Left lung (tissue), 10 donors: ENCODE results near the gene NDUFS2. TPM values are rescaled to one million over a fixed set of nuclear protein-coding genes. Genes with fewer than 3 reads are reported as not detected.
"Not testable (repeated sequence)": the region's sequence is repeated elsewhere in the genome, so short reads cannot be mapped to it uniquely, and the experiment has no call there.

Experiments used
- ATAC-seq: fragments of 200-7000 bp; cut with Tn5 transposase; one replicate; pipeline ENCODE4 v1.9.1; 2020; ENCODE audit warnings: moderate library complexity
- DNase-seq, 4 donors: peaks; one replicate each; pipeline ENCODE4 v3.0.0-alpha.2; 2013 to 2020
- H3K27ac ChIP-seq, 2 donors: fragments of 200-600 bp; sonication (generic) in 1 of 2; one replicate each; pipeline versions ENCODE4 v1.5.0 to v1.8.0; 2020 to 2021
- H3K27me3 ChIP-seq, 2 donors: fragments of 200-600 bp; sonication (generic) in 1 of 2; one replicate each; pipeline versions ENCODE4 v1.5.0 to v1.8.0; 2020 to 2021
- H3K36me3 ChIP-seq, 2 donors: fragments of 200-600 bp; sonication (generic) in 1 of 2; one replicate each; pipeline versions ENCODE4 v1.5.0 to v1.8.0; 2020 to 2021
- H3K4me1 ChIP-seq, 2 donors: fragments of 200-600 bp; one replicate each; pipeline ENCODE4 v1.8.0; 2021
- H3K4me3 ChIP-seq, 2 donors: fragments of 200-600 bp; sonication (generic) in 1 of 2; one replicate each; pipeline versions ENCODE4 v1.5.0 to v1.8.0; 2020 to 2021; ENCODE audit warnings: mild to moderate bottlenecking in 1 of 2
- H3K9me3 ChIP-seq, 2 donors: fragments of 200-600 bp; sonication (generic) in 1 of 2; one replicate each; pipeline versions ENCODE4 v1.5.0 to v1.8.0; 2020 to 2021
- CTCF ChIP-seq, 2 donors: fragments of 200-600 bp; sonication (generic) in 1 of 2; IDR thresholded peaks; one replicate each; pipeline versions ENCODE4 v1.5.0 to v1.8.0; 2021; ENCODE audit warnings: antibody characterized with exemption in 2 of 2
- intact Hi-C, 2 donors: fragments of 100-400 bp; cut with DNase I; formaldehyde crosslinking; loops; one replicate each; pipeline versions ENCODE4 v1.11.2 to v1.14.2; 2022
- polyA plus RNA-seq, 6 donors: library from polyadenylated mRNA; unstranded; fragments of 120-200 nt; gene quantifications; one replicate each; pipeline ENCODE4 v1.2.1, GENCODE V29; 2013; ENCODE audit not compliant: insufficient read length in 6 of 6
- total RNA-seq, 2 donors: library from RNA; stranded (reverse); fragmentation: NEBNext Ultra II Directional; extraction: Animal tissue kit (Norgen Biotek cat#: 25700); gene quantifications; one replicate each; pipeline ENCODE4 v1.2.1, GENCODE V29; 2021
- donor health status: DM: no; HTN: yes; CAD: no.
- donor health status: DM: no; HTN: no; CAD: no.

The NDUFS2 gene
- total and polyA plus RNA-seq, 8 donors, result 67.7 to 188 (median 151) TPM

DNA sequence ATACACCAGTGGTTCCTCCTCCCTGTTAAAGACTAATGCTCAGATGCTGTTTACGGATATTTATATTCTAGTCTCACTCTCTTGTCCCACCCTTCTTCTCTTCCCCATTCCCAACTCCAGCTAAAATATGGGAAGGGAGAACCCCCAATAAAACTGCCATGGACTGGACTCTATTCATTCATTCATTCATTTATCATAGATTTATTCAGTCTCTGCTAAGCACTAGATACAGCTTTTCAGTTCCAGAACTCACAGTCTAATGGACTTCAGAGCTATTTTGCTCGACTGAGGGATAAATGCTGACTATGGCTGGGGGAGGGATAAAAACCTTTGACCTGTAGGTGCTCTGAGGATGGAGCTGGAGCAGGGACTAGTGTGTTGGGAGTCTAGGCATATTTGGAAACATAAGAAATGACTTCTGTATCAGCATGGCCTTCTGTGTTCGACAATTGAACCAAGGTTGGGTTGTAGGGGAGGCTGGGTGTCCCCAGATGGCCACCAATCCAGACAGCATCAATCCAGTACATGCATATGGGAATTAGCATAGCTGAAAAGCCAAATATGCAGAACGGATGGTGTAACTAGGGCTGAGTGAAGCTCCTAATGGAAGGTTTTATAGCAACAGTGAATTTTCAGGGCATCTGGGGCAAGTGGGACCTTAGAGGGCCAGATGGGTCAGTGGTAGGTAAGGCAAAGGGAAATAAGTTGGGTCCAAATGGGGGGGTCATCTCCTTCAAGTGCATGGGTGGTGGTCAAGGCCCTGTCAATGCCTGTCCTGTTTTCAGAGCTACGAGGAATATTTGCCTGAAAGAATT lies 17.1 kb downstream of the NDUFS2 start:
- H3K27me3 ChIP-seq, result no peaks in the 10 kb centered on the region
- H3K36me3 ChIP-seq, result peaks cover 0 to 45% of the 10 kb centered on the region in 2 donors
- intact Hi-C loops, result no loop called here
- no peaks in the 10 kb centered on the region for H3K9me3 ChIP-seq
- TF ChIP-seq CTCF (IDR thresholded peaks at IDR 0.05), result no peak
- H3K4me3 ChIP-seq, result no peak overlapping the region
- ATAC-seq (no peak), DNase-seq (no peak)
- no peak overlapping the region for H3K27ac ChIP-seq
- peaks cover 0 to 36% of the 10 kb centered on the region in 2 donors for H3K4me1 ChIP-seq

DNA sequence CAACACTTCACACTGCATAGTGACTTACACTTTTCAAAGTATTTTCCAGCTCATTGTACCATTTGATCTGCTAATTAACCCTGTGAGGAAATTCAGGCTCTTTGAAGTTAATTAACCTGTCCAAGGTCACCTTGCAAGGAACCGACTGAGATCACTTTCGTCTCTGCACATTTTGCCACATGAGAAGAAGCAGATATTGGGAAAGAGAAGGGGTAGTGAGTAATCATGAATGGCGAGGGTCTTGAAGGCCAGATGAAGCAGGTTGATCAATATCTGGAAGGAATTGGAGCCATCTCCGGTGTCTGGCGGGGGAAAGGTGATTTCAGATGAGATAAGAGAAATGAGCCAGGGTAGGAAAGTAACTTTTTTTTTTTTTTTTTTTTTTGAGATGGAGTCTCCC lies 17.8 kb downstream of the NDUFS2 start:
- H3K4me1 ChIP-seq, result peaks cover 0 to 42% of the 10 kb centered on the region in 2 donors
- DNase-seq (no peak), ATAC-seq (no peak)
- H3K27me3 ChIP-seq, result no peaks in the 10 kb centered on the region
- H3K36me3 ChIP-seq, result peaks cover 0 to 38% of the 10 kb centered on the region in 2 donors
- no peak for TF ChIP-seq CTCF (IDR thresholded peaks at IDR 0.05)
- no peak overlapping the region for H3K27ac ChIP-seq
- intact Hi-C loops, result loop anchor here in 1 of 2 donors (10.0 kb wide), 1 partner anchor 165 kb away; no protein-coding TSS in a partner anchor
- no peak overlapping the region for H3K4me3 ChIP-seq
- H3K9me3 ChIP-seq, result no peaks in the 10 kb centered on the region

- H3K27ac ChIP-seq, result no peak overlapping the region
- H3K27me3 ChIP-seq, result no peaks in the 10 kb centered on the region
- intact Hi-C loops, result loop anchor here in 1 of 2 donors (10.0 kb wide), 1 partner anchor 162 kb away; no protein-coding TSS in a partner anchor
These were observed 20.2 kb downstream of the NDUFS2 start for GRCh38 chr1:161222175-161223019.

DNA sequence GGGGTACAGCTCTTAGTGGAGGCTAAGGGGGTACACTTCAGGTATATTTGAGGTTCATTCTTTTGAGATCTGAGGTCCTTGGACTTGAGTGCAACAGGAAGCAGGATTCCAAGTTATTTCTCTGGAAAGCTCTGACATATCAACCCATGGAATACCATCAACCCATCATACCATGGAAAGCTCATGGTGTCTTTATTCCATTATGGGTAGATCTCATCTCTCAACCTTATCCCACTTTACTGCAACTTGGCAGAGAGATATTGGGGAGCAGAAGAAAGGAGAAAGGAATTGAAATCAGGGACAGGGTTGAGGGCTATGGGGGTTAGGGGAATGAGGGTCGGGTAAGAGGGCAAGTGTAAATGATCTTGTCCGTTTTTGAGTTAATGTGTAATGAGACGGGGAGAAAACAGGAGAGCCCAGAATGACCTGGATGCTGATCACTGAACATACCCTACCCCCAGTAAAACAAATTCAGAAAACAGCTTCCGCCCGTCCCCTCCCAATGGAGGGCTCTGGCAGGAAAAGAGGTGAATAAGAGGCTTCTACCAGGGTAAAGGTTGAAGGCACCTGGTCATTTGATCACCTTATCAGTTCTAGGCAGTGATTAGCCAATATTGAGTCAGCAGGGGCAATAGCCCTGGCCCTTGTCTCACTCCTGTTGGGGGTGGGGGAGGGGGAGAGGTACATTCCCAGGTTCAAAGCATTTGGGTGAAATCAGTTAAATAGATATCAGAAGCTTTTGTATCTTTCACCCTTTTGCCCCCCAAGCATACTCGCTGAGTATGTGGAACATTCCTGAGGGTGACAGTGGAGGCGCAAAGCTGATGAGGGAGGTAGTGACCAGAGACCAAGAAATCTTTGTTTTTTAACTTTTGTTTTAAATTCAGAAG lies 21.9 kb downstream of the NDUFS2 start:
- no peak for DNase-seq
- intact Hi-C loops, result loop anchor here in 1 of 2 donors (10.0 kb wide), 1 partner anchor 161 kb away; no protein-coding TSS in a partner anchor

More at GRCh38 chr1:161222175-161223019, 20.2 kb downstream of the NDUFS2 start:
- H3K36me3 ChIP-seq, result peaks cover 0 to 31% of the 10 kb centered on the region in 2 donors
- DNase-seq (no peak), ATAC-seq (no peak)
- H3K9me3 ChIP-seq, result no peaks in the 10 kb centered on the region
- no peak for TF ChIP-seq CTCF (IDR thresholded peaks at IDR 0.05)
- no peak overlapping the region for H3K4me3 ChIP-seq
- H3K4me1 ChIP-seq, result peaks cover 11 to 56% of the 10 kb centered on the region in 2 donors

GRCh38 chr1:161224695-161225087 lies 22.5 kb downstream of the NDUFS2 start:
- peak overlapping the region in 1 of 2 donors; percentile 76 for H3K27ac ChIP-seq
- intact Hi-C loops, result loop anchor here in 1 of 2 donors (10.0 kb wide), 1 partner anchor 160 kb away; no protein-coding TSS in a partner anchor

More for the DNA sequence above, 21.9 kb downstream of the NDUFS2 start:
- Histone ChIP-seq H3K27ac (no peak overlapping the region), H3K27me3 (no peaks in the 10 kb centered on the region), H3K9me3 (no peaks in the 10 kb centered on the region), H3K4me1 (peaks cover 11 to 50% of the 10 kb centered on the region in 2 donors), H3K4me3 (no peak overlapping the region), H3K36me3 (peaks cover 0 to 29% of the 10 kb centered on the region in 2 donors)
- no peak for TF ChIP-seq CTCF (IDR thresholded peaks at IDR 0.05)
- ATAC-seq, result no peak

More at GRCh38 chr1:161224695-161225087, 22.5 kb downstream of the NDUFS2 start:
- not testable (repeated sequence) for H3K27me3 ChIP-seq, ATAC-seq, DNase-seq, H3K9me3 ChIP-seq, H3K4me3 ChIP-seq
- H3K36me3 ChIP-seq, result peaks cover 0 to 29% of the 10 kb centered on the region in 2 donors
- H3K4me1 ChIP-seq, result peaks cover 11 to 45% of the 10 kb centered on the region in 2 donors
